Epithelial cell of esophagus (primary cell): ENCODE measurements around the gene IQSEC1.

Experiments
- DNase-seq: peaks from one replicate; pipeline ENCODE4 v3.0.0; 2010; ENCODE audit warnings: low read depth
- H3K4me3 ChIP-seq: 2 replicates; pipeline ENCODE4 v1.5.1; 2011; ENCODE audit warnings: mild to moderate bottlenecking, low read length, control low read depth
- CTCF ChIP-seq: IDR thresholded peaks from 2 replicates; pipeline ENCODE4 v1.5.1; 2011; ENCODE audit warnings: low read depth, mild to moderate bottlenecking, low read length, control low read depth, inconsistent platforms; ENCODE audit not compliant: insufficient read depth; ENCODE audit errors: missing control alignments

The IQSEC1 gene

DNA sequence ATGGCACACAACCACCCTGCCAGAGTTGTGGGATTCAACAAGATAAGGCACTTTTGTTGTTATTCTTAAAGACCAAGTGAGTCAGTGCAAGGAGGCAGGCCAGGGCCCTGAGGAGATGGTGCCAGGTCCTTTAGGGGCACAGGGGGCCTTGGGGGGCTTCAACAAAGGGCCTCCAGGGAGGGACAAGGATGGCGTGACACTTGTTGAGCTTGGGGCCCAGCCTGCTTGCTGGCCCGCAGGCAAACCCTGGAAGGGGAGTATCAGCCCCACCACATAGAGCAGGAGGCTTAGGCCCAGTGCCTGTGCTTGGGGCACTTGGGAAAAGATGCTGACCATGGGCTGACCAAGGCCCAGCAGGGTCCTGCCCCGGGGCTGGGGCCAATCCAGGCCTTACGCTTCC is 5.5 kb downstream of the IQSEC1 start:
- DNase-seq = no peak
- H3K4me3 ChIP-seq = no peak overlapping the region
- no peak for TF ChIP-seq CTCF

DNA sequence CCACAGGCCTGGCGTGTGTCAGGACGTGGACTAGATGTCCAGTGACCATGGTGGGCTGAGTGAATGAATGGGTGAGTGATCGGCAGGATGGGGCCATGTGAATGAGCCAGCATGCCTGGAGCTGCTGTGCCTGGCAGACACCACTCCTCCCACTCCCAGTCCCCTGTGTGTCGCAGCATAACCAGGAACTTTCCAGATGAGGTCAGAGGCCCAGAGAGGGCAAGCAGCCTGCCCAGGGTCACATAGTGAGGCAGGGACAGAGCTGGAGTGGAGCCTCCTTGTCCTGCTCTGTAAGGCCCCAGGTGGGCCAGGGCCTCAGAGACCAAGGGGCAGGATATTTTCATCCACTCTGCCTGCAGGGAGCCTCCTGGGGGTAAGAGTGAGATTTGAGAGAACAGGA is 6.4 kb downstream of the IQSEC1 start:
- no peak overlapping the region for H3K4me3 ChIP-seq
- DNase-seq = no peak
- no peak for TF ChIP-seq CTCF

DNA sequence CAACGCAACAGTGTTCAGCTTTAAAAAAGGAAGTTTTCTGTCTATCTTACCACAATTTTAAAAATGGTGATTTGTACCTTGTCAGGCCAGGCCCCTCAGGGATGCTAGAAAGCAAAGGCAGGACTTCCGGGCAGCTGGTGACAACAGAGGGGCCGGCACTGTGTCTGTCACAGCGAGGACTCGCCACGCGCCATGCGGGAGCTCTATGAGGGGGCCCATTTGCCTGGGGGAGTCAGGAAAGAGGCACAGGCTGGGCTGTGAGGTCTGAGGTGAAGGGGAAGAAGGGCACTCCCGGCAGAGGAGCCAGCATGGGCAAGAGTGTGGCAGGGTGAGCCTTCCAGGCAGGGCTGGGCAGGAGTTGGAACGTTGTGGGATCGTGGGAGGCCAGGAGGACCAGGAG is 7.0 kb downstream of the IQSEC1 start:
- H3K4me3 ChIP-seq = no peak overlapping the region
- no peak for TF ChIP-seq CTCF
- no peak for DNase-seq

- no peak for TF ChIP-seq CTCF
- DNase-seq = no peak
- no peak overlapping the region for H3K4me3 ChIP-seq
Observed at GRCh38 chr3:13065727-13066126, 7.5 kb downstream of the IQSEC1 start.

GRCh38 chr3:13064964-13065363 is 8.3 kb downstream of the IQSEC1 start:
- TF ChIP-seq CTCF = no peak
- no peak for DNase-seq
- H3K4me3 ChIP-seq = no peak overlapping the region

GRCh38 chr3:13064159-13064868 is 8.9 kb downstream of the IQSEC1 start:
- TF ChIP-seq CTCF = no peak
- H3K4me3 ChIP-seq = no peak overlapping the region
- DNase-seq = no peak

- TF ChIP-seq CTCF = no peak
Observed at GRCh38 chr3:13063225-13063624, 10.0 kb downstream of the IQSEC1 start.

More at GRCh38 chr3:13063225-13063624, 10.0 kb downstream of the IQSEC1 start:
- H3K4me3 ChIP-seq = no peak overlapping the region
- DNase-seq = no peak
